CD14-positive monocyte (primary cell): ENCODE results near the gene NAT14. TPM values are rescaled to one million over a fixed set of nuclear protein-coding genes. Genes with fewer than 3 reads are reported as not detected.

ENCODE experiments used
- DNase-seq, 3 donors: peaks; one replicate each; pipeline ENCODE4 v3.0.0-alpha.2; 2011 to 2022
- H2AFZ ChIP-seq: 2 replicates; pipeline ENCODE4 v1.6.0; 2012; ENCODE audit warnings: mild to moderate bottlenecking, low read depth, low read length, inconsistent platforms; ENCODE audit not compliant: insufficient read depth, poor library complexity, severe bottlenecking
- H3K27ac ChIP-seq, 2 donors: 1 replicate in 1 of 2; 2 replicates in 1 of 2; pipeline ENCODE4 v1.5.1; 2012 to 2013; ENCODE audit warnings: low read length in 2 of 2, control low read depth in 1 of 2, inconsistent platforms in 1 of 2, low read depth in 1 of 2, mild to moderate bottlenecking in 1 of 2
- H3K27me3 ChIP-seq, 2 donors: one replicate each; pipeline versions ENCODE4 v1.6.0 to v1.6.1; 2011 to 2013; ENCODE audit warnings: low read length in 2 of 2; ENCODE audit not compliant: control insufficient read depth in 2 of 2, insufficient read depth in 2 of 2
- H3K36me3 ChIP-seq, 2 donors: replicated peaks in 1 of 2; 1 replicate in 1 of 2; 2 replicates in 1 of 2; pipeline versions ENCODE4 v1.5.1 to v1.6.1; 2012 to 2013; ENCODE audit warnings: low read length in 2 of 2, control low read depth in 1 of 2, inconsistent platforms in 1 of 2, mild to moderate bottlenecking in 1 of 2; ENCODE audit not compliant: insufficient read depth in 2 of 2, control insufficient read depth in 1 of 2
- H3K4me1 ChIP-seq, 2 donors: 1 replicate in 1 of 2; 2 replicates in 1 of 2; pipeline versions ENCODE4 v1.5.1 to v1.6.1; 2012 to 2013; ENCODE audit warnings: low read length in 2 of 2, control low read depth in 1 of 2, inconsistent platforms in 1 of 2, mild to moderate bottlenecking in 1 of 2, moderate library complexity in 1 of 2; ENCODE audit not compliant: insufficient read depth in 2 of 2, control insufficient read depth in 1 of 2
- H3K4me2 ChIP-seq: replicated peaks from 2 replicates; pipeline ENCODE3; 2012; ENCODE audit warnings: low read length, moderate library complexity, mild to moderate bottlenecking; ENCODE audit not compliant: poor library complexity, severe bottlenecking; ENCODE audit errors: extremely low read depth
- H3K4me3 ChIP-seq, 3 experiments: fragments of 200-600 bp in 1 of 3; sonication (generic) in 1 of 3; replicated peaks in 1 of 3; 1 replicate in 2 of 3; 2 replicates in 1 of 3; pipeline ENCODE4 v1.5.1; 2011 to 2013; ENCODE audit warnings: low read length in 3 of 3, mild to moderate bottlenecking in 3 of 3, control low read depth in 2 of 3, low read depth in 2 of 3, inconsistent platforms in 1 of 3, moderate library complexity in 1 of 3
- H3K79me2 ChIP-seq: 2 replicates; pipeline ENCODE4 v1.6.0; 2012; ENCODE audit warnings: mild to moderate bottlenecking, control low read depth, inconsistent platforms, low read length, moderate library complexity; ENCODE audit not compliant: insufficient read depth
- H3K9ac ChIP-seq: 2 replicates; pipeline ENCODE4 v1.6.0; 2017; ENCODE audit warnings: low read length, mild to moderate bottlenecking; ENCODE audit not compliant: insufficient read depth, poor library complexity, severe bottlenecking
- H3K9me3 ChIP-seq, 2 donors: replicated peaks in 1 of 2; 1 replicate in 1 of 2; 2 replicates in 1 of 2; pipeline versions ENCODE4 v1.5.1 to v1.6.1; 2012 to 2013; ENCODE audit warnings: low read length in 2 of 2, control low read depth in 1 of 2; ENCODE audit not compliant: control insufficient read depth in 1 of 2, insufficient read depth in 1 of 2
- H4K20me1 ChIP-seq: 2 replicates; pipeline ENCODE4 v1.6.0; 2012; ENCODE audit warnings: mild to moderate bottlenecking, low read length, control low read depth, moderate library complexity; ENCODE audit not compliant: insufficient read depth
- H3K27ac Mint-ChIP-seq, 7 donors: one replicate each; pipeline ENCODE4 v1.8.0; 2020; ENCODE audit warnings: mild to moderate bottlenecking in 7 of 7, mixed read lengths in 7 of 7, moderate library complexity in 6 of 7, inconsistent platforms in 2 of 7
- H3K27me3 Mint-ChIP-seq, 3 donors: one replicate each; pipeline ENCODE4 v1.8.0; 2021 to 2022; ENCODE audit warnings: low read depth in 3 of 3, mild to moderate bottlenecking in 3 of 3, mixed read lengths in 3 of 3, moderate library complexity in 3 of 3, inconsistent platforms in 1 of 3
- H3K36me3 Mint-ChIP-seq, 2 donors: one replicate each; pipeline ENCODE4 v1.8.0; 2020; ENCODE audit warnings: mixed read lengths in 2 of 2, inconsistent platforms in 1 of 2, mild to moderate bottlenecking in 1 of 2
- H3K4me1 Mint-ChIP-seq: one replicate; pipeline ENCODE4 v1.8.0; 2020; ENCODE audit warnings: mild to moderate bottlenecking, mixed read lengths
- H3K4me3 Mint-ChIP-seq, 2 donors: one replicate each; pipeline ENCODE4 v1.8.0; 2020; ENCODE audit warnings: mild to moderate bottlenecking in 2 of 2, mixed read lengths in 2 of 2, moderate library complexity in 1 of 2
- H3K9me3 Mint-ChIP-seq, 7 donors: one replicate each; pipeline ENCODE4 v1.8.0; 2020 to 2022; ENCODE audit warnings: mixed read lengths in 7 of 7, mild to moderate bottlenecking in 6 of 7, moderate library complexity in 6 of 7, inconsistent platforms in 2 of 7
- WGBS: methylation state at CpG from one replicate; pipeline ENCODE4 v1.1.5; 2013; ENCODE audit warnings: missing lambda C conversion rate; ENCODE audit not compliant: insufficient coverage; 5-methylcytosine and 5-hydroxymethylcytosine counted together
- intact Hi-C, 2 donors: fragments of 100-400 bp; cut with micrococcal nuclease; formaldehyde crosslinking; loops; one replicate each; pipeline versions ENCODE4 v1.15.0 to v1.15.1; 2023
- polyA plus RNA-seq, 3 donors: library from polyadenylated mRNA; depleted of rRNA in 1 of 3; unstranded in 2 of 3; stranded (reverse) in 1 of 3; fragments of 300-500 nt in 2 of 3; fragments of >200 nt in 1 of 3; fragmentation: Illumina TruSeq in 2 of 3; gene quantifications; 1 replicate in 2 of 3; 2 replicates in 1 of 3; pipeline ENCODE4 v1.2.3, GENCODE V29; 2012 to 2021
- TF ChIP-seq, protein P1 (sequence below): fragments of 200-600 bp; IDR thresholded peaks from one replicate; pipeline ENCODE4 v1.8.0; 2022; ENCODE audit warnings: antibody characterized with exemption, mild to moderate bottlenecking

Gene NAT14
- polyA plus RNA-seq, 3 donors = 1.5 to 2.2 (median 1.9) TPM

DNA sequence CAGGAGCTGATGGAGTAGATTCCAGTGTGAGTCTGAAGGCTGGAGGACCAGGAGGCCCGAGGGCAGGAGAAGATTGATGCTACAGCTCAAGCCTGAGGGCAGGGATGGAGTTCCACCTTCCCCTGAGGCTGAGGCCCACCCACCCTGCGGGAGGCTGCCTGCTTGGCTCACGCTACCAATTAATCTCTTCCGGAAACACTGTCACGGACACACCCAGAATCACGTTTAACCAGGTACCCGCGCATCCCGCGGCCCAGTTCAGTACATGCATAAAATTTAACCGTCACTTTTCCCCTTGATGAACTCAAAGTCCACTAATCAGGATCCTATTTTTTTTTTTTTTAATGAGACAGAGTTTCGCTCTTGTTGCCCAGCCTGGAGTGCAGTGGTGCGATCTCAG is 13.7 kb upstream of the NAT14 start:
- DNase-seq = no peak
- H3K4me2 ChIP-seq = no peak overlapping the region
- H4K20me1 ChIP-seq = no peaks in the 10 kb centered on the region
- no peaks in the 10 kb centered on the region for H3K79me2 ChIP-seq
- no peaks in the 10 kb centered on the region for H3K9me3 ChIP-seq
- H3K27me3 Mint-ChIP-seq = peaks cover 4 to 8% (median 8%) of the 10 kb centered on the region in 3 donors
- no peak overlapping the region for H3K27ac ChIP-seq
- peaks cover 5 to 7% of the 10 kb centered on the region in 2 donors for H3K4me1 ChIP-seq
- no peak overlapping the region for H3K27ac Mint-ChIP-seq
- no peaks in the 10 kb centered on the region for H3K27me3 ChIP-seq
- no peak overlapping the region for H3K4me3 Mint-ChIP-seq
- peaks cover 0 to 3% (median 0%) of the 10 kb centered on the region in 7 donors for H3K9me3 Mint-ChIP-seq
- no peak overlapping the region for H3K4me3 ChIP-seq
- H2AFZ ChIP-seq = no peak overlapping the region
- WGBS = 94% methylated on average over 12 of the region's 13 CpGs
- intact Hi-C loops = no loop called here
- peaks cover 11% of the 10 kb centered on the region for H3K4me1 Mint-ChIP-seq
- H3K9ac ChIP-seq = no peak overlapping the region
- H3K36me3 ChIP-seq = no peaks in the 10 kb centered on the region
- TF ChIP-seq, protein P1, sequence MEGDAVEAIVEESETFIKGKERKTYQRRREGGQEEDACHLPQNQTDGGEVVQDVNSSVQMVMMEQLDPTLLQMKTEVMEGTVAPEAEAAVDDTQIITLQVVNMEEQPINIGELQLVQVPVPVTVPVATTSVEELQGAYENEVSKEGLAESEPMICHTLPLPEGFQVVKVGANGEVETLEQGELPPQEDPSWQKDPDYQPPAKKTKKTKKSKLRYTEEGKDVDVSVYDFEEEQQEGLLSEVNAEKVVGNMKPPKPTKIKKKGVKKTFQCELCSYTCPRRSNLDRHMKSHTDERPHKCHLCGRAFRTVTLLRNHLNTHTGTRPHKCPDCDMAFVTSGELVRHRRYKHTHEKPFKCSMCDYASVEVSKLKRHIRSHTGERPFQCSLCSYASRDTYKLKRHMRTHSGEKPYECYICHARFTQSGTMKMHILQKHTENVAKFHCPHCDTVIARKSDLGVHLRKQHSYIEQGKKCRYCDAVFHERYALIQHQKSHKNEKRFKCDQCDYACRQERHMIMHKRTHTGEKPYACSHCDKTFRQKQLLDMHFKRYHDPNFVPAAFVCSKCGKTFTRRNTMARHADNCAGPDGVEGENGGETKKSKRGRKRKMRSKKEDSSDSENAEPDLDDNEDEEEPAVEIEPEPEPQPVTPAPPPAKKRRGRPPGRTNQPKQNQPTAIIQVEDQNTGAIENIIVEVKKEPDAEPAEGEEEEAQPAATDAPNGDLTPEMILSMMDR = no peak
- H3K36me3 Mint-ChIP-seq = no peaks in the 10 kb centered on the region

DNA sequence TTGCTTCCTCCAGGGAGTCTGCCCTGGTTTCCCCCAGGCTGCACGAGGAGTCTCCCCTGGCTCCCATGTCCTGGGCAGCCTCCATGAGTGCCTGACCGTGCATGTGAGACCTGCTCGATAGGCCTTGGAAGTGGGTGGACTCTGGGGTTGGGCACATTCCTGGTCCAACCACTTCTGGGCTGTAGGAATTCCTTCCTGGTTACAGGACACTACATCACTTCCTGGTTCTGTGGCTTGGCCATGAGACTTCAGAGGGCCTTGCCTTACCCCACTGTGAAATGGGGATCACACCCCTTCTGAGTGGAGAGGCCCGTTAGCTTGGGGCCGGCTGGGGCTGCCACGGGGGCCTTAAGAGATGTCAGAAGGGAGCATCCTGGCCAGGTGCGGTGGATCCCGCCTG is 12.5 kb upstream of the NAT14 start:
- intact Hi-C loops = no loop called here
- Histone ChIP-seq H2AFZ (no peak overlapping the region), H3K4me1 (peaks cover 10 to 13% of the 10 kb centered on the region in 2 donors), H3K27ac (no peak overlapping the region), H3K9ac (no peak overlapping the region), H3K79me2 (peaks cover 5% of the 10 kb centered on the region), H3K4me3 (no peak overlapping the region), H3K36me3 (no peaks in the 10 kb centered on the region), H3K27me3 (no peaks in the 10 kb centered on the region), H3K4me2 (no peak overlapping the region), H4K20me1 (no peaks in the 10 kb centered on the region), H3K9me3 (no peaks in the 10 kb centered on the region)
- Mint-ChIP-seq H3K36me3 (no peaks in the 10 kb centered on the region), H3K27me3 (peaks cover 3 to 7% (median 4%) of the 10 kb centered on the region in 3 donors), H3K27ac (no peak overlapping the region), H3K4me1 (peaks cover 16% of the 10 kb centered on the region), H3K9me3 (peaks cover 0 to 3% (median 0%) of the 10 kb centered on the region in 7 donors), H3K4me3 (no peak overlapping the region)
- TF ChIP-seq, protein P1 = no peak
- DNase-seq = no peak
- WGBS = 96% methylated on average over 6 of the region's 8 CpGs
